HepG2 (cell line): ENCODE data around the gene ZNF697. TPM values are rescaled to one million over a fixed set of nuclear protein-coding genes. Genes with fewer than 3 reads are reported as not detected.
A peak's percentile ranks its signal among the peaks of the same experiment; 100 is the strongest.

Experiments
- ELF1 ChIP-seq: sonication (generic); formaldehyde crosslinking; IDR thresholded peaks from 2 replicates; pipeline ENCODE4 v1.4.0; 2020; ENCODE audit warnings: missing genetic modification reagents
- GATAD2A ChIP-seq: IDR thresholded peaks from 2 replicates; pipeline ENCODE4 v1.6.1; 2016
- GFI1 ChIP-seq: sonication (generic); formaldehyde crosslinking; IDR thresholded peaks from 2 replicates; pipeline ENCODE4 v1.5.0; 2020; ENCODE audit warnings: missing genetic modification reagents, mild to moderate bottlenecking, borderline replicate concordance
- HIVEP1 ChIP-seq: sonication (generic); formaldehyde crosslinking; IDR thresholded peaks from 2 replicates; pipeline ENCODE4 v1.4.0; 2020; ENCODE audit warnings: mild to moderate bottlenecking, missing genetic modification reagents
- HOXA3 ChIP-seq: sonication (generic); formaldehyde crosslinking; IDR thresholded peaks from 2 replicates; pipeline ENCODE4 v1.5.0; 2020; ENCODE audit warnings: missing genetic modification reagents
- KDM3A ChIP-seq: IDR thresholded peaks from 2 replicates; pipeline ENCODE4 v1.6.1; 2018; ENCODE audit warnings: low read depth, missing compliant biosample characterization
- MLX ChIP-seq: IDR thresholded peaks from 2 replicates; pipeline ENCODE4 v1.6.1; 2016
- NCOA1 ChIP-seq: sonication (generic); formaldehyde crosslinking; IDR thresholded peaks from 2 replicates; pipeline ENCODE4 v1.9.0; 2021; ENCODE audit warnings: missing genetic modification reagents
- NR0B2 ChIP-seq: sonication (generic); formaldehyde crosslinking; IDR thresholded peaks from 2 replicates; pipeline ENCODE4 v1.4.0; 2020; ENCODE audit warnings: mild to moderate bottlenecking, missing genetic modification reagents
- NR2C2 ChIP-seq: sonication (generic); formaldehyde crosslinking; IDR thresholded peaks from 2 replicates; pipeline ENCODE4 v1.4.0; 2020; ENCODE audit warnings: missing genetic modification reagents, mild to moderate bottlenecking, moderate library complexity, borderline replicate concordance
- NRL ChIP-seq: sonication (generic); formaldehyde crosslinking; IDR thresholded peaks from 2 replicates; pipeline ENCODE4 v1.5.0; 2020; ENCODE audit warnings: missing genetic modification reagents, mild to moderate bottlenecking, moderate library complexity, borderline replicate concordance
- PHF8 ChIP-seq: sonication (generic); formaldehyde crosslinking; IDR thresholded peaks from 2 replicates; pipeline ENCODE4 v1.5.0; 2020; ENCODE audit warnings: missing genetic modification reagents
- RFXANK ChIP-seq: IDR thresholded peaks from 2 replicates; pipeline ENCODE4 v1.6.1; 2016
- SMARCE1 ChIP-seq: fragments of 450-650 bp; IDR thresholded peaks from 2 replicates; pipeline ENCODE4 v1.6.1; 2017; ENCODE audit warnings: borderline replicate concordance
- SMYD3 ChIP-seq: sonication (generic); formaldehyde crosslinking; IDR thresholded peaks from 2 replicates; pipeline ENCODE4 v1.8.1; 2023; ENCODE audit warnings: mild to moderate bottlenecking, missing genetic modification reagents
- SNAI1 ChIP-seq: sonication (generic); formaldehyde crosslinking; IDR thresholded peaks from 2 replicates; pipeline ENCODE4 v1.5.0; 2020; ENCODE audit warnings: mild to moderate bottlenecking, missing genetic modification reagents, borderline replicate concordance
- SNRNP70 ChIP-seq: fragments of 200-400 bp; formaldehyde crosslinking; IDR thresholded peaks from 2 replicates; pipeline ENCODE4 v1.6.1; 2017; ENCODE audit warnings: mild to moderate bottlenecking, low read depth, low read length, moderate library complexity
- TCF12 ChIP-seq, 2 experiments: fragments of 450-650 bp in 1 of 2; sonication (generic) in 1 of 2; formaldehyde crosslinking in 1 of 2; IDR thresholded peaks; 2 replicates each; pipeline versions ENCODE4 v1.6.1 to v1.8.0; 2017 to 2022; ENCODE audit warnings: antibody characterized with exemption in 1 of 2, mild to moderate bottlenecking in 1 of 2, missing genetic modification reagents in 1 of 2, moderate library complexity in 1 of 2
- WIZ ChIP-seq: sonication (generic); formaldehyde crosslinking; IDR thresholded peaks from 2 replicates; pipeline ENCODE4 v1.5.1; 2020; ENCODE audit warnings: mild to moderate bottlenecking, missing genetic modification reagents
- ZBTB8A ChIP-seq: sonication (generic); formaldehyde crosslinking; IDR thresholded peaks from 2 replicates; pipeline ENCODE4 v1.4.0; 2020; ENCODE audit warnings: mild to moderate bottlenecking, low read depth, missing genetic modification reagents, borderline replicate concordance
- ZNF234 ChIP-seq: sonication (generic); formaldehyde crosslinking; conservative IDR thresholded peaks from 2 replicates; pipeline ENCODE4 v1.5.1; 2020; ENCODE audit warnings: mild to moderate bottlenecking, missing genetic modification reagents
- ZNF3 ChIP-seq: IDR thresholded peaks from 2 replicates; pipeline ENCODE4 v1.7.0; 2017; ENCODE audit warnings: inconsistent platforms
- ZNF431 ChIP-seq: sonication (generic); formaldehyde crosslinking; IDR thresholded peaks from 2 replicates; pipeline ENCODE4 v1.9.0; 2022; ENCODE audit warnings: missing genetic modification reagents, low read depth, mild to moderate bottlenecking, borderline replicate concordance
- ZNF768 ChIP-seq: sonication (generic); formaldehyde crosslinking; IDR thresholded peaks from 2 replicates; pipeline ENCODE4 v1.4.0; 2020; ENCODE audit warnings: missing genetic modification reagents
- polyA plus RNA-seq, 8 experiments: library from polyadenylated mRNA; depleted of rRNA in 3 of 8; stranded (reverse) in 7 of 8; unstranded in 1 of 8; fragments of >200 nt; fragmentation: Illumina TruSeq in 4 of 8; extraction: Trizol in 4 of 8; gene quantifications; 2 replicates each; pipeline versions ENCODE4 v1.2.1 to v1.2.3, GENCODE V29; 2011 to 2016; ENCODE audit warnings: low read depth in 4 of 8, missing spikeins in 1 of 8, mixed read lengths in 1 of 8; ENCODE audit not compliant: insufficient read depth in 1 of 8
- total RNA-seq, 5 experiments: library from RNA; depleted of rRNA; stranded (reverse); fragments of >200 nt; fragmentation: Illumina TruSeq; extraction: Trizol; gene quantifications; 2 replicates each; pipeline ENCODE4 v1.2.3, GENCODE V29; 2016; ENCODE audit warnings: low read depth in 1 of 5
- TF ChIP-seq, protein P1 (sequence below), 2 experiments: fragments of 450-650 bp in 1 of 2; sonication (generic) in 1 of 2; formaldehyde crosslinking; IDR thresholded peaks; 2 replicates each; pipeline versions ENCODE4 v1.5.0 to v1.8.0; 2020 to 2022; ENCODE audit warnings: mild to moderate bottlenecking in 1 of 2, missing genetic modification reagents in 1 of 2
- TF ChIP-seq, protein P2 (sequence below): IDR thresholded peaks from 2 replicates; pipeline ENCODE4 v1.6.1; 2016; ENCODE audit warnings: mild to moderate bottlenecking, missing biosample characterization, missing genetic modification reagents

The ZNF697 gene
- total and polyA plus RNA-seq, 2 of the 13 experiments (the other 11 are each of a cell fraction or from before 2014, with no cell fraction given) = 2.3 to 7.1 TPM

GRCh38 chr1:119647734-119648619 lies at the start of gene ZNF697 (continued):
- TF ChIP-seq NR0B2 (CRISPR knock-in tag) = peak; percentile 14; the same call in 1 of the 2 replicates
- TF ChIP-seq HIVEP1 = no peak
- TF ChIP-seq ZNF431 (CRISPR knock-in tag) = no peak; the same call in 1 of the 2 replicates
- TF ChIP-seq ZNF3 = no peak
- TF ChIP-seq, protein P1, sequence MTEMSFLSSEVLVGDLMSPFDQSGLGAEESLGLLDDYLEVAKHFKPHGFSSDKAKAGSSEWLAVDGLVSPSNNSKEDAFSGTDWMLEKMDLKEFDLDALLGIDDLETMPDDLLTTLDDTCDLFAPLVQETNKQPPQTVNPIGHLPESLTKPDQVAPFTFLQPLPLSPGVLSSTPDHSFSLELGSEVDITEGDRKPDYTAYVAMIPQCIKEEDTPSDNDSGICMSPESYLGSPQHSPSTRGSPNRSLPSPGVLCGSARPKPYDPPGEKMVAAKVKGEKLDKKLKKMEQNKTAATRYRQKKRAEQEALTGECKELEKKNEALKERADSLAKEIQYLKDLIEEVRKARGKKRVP (CRISPR knock-in tag; IDR thresholded peaks at IDR 0.05) = no peak
- no peak for TF ChIP-seq SMARCE1
- TF ChIP-seq TCF12 (IDR thresholded peaks at IDR 0.05) = no peak
- TF ChIP-seq TCF12 (CRISPR knock-in tag; IDR thresholded peaks at IDR 0.05) = no peak
- peak; percentile 32; the same call in 1 of the 2 replicates for TF ChIP-seq HOXA3
- peak; percentile 70 for TF ChIP-seq NR2C2 (CRISPR knock-in tag)
- no peak for TF ChIP-seq WIZ
- no peak for TF ChIP-seq SMYD3 (CRISPR knock-in tag)
- TF ChIP-seq, protein P2, sequence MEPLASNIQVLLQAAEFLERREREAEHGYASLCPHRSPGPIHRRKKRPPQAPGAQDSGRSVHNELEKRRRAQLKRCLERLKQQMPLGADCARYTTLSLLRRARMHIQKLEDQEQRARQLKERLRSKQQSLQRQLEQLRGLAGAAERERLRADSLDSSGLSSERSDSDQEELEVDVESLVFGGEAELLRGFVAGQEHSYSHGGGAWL (CRISPR knock-in tag) = no peak
- no peak; the same call in 1 of the 2 replicates for TF ChIP-seq ZNF768 (CRISPR knock-in tag)
- TF ChIP-seq SNAI1 (CRISPR knock-in tag) = no peak
- 0 out of 2 replicates have a peak, but pooled peaks have one; percentile 6 for TF ChIP-seq ZBTB8A (CRISPR knock-in tag)
- TF ChIP-seq RFXANK (CRISPR knock-in tag) = no peak
- no peak for TF ChIP-seq MLX (CRISPR knock-in tag)
- peak; percentile 89 for TF ChIP-seq PHF8 (CRISPR knock-in tag)
- no peak for TF ChIP-seq KDM3A (CRISPR knock-in tag)
- peak; percentile 91 for TF ChIP-seq ELF1 (CRISPR knock-in tag)
- no peak; the same call in 1 of the 2 replicates for TF ChIP-seq GFI1 (CRISPR knock-in tag)
- TF ChIP-seq GATAD2A (CRISPR knock-in tag) = no peak
- TF ChIP-seq NCOA1 (CRISPR knock-in tag) = no peak
- TF ChIP-seq NRL = no peak
- TF ChIP-seq SNRNP70 = no peak
- no peak for TF ChIP-seq ZNF234
